K562 (cell line): ENCODE results near the gene SDC1. TPM values are rescaled to one million over a fixed set of nuclear protein-coding genes. Genes with fewer than 3 reads are reported as not detected.

ENCODE experiments used
- ARID2 ChIP-seq: fragments of 450-650 bp; IDR thresholded peaks from 2 replicates; pipeline ENCODE4 v1.6.1; 2017; ENCODE audit warnings: antibody characterized with exemption, mild to moderate bottlenecking
- FOXP4 ChIP-seq: sonication (generic); formaldehyde crosslinking; IDR thresholded peaks from 2 replicates; pipeline ENCODE4 v1.8.0; 2022; ENCODE audit warnings: mild to moderate bottlenecking, missing genetic modification reagents, borderline replicate concordance
- SMAD2 ChIP-seq: fragments of 150-350 bp; IDR thresholded peaks from 2 replicates; pipeline ENCODE4 v1.6.1; 2014; ENCODE audit warnings: low read depth, mild to moderate bottlenecking, low read length
- polyA plus RNA-seq, 8 experiments: library from polyadenylated mRNA; depleted of rRNA in 4 of 8; stranded (reverse) in 5 of 8; unstranded in 3 of 8; fragments of >200 nt; fragmentation: Nextera tagmentation in 2 of 8; fragmentation: Illumina TruSeq in 1 of 8; extraction: Ambion mirVana in 2 of 8; extraction: Trizol in 1 of 8; gene quantifications; 2 replicates each; pipeline versions ENCODE4 v1.2.1 to v1.2.3, GENCODE V29; 2011 to 2014; ENCODE audit warnings: inconsistent platforms in 1 of 8, missing spikeins in 1 of 8
- total RNA-seq, 7 experiments: library from RNA; depleted of rRNA in 6 of 7; stranded (reverse); fragments of >200 nt in 6 of 7; fragmentation: Illumina TruSeq in 2 of 7; extraction: Trizol in 2 of 7; gene quantifications; 2 replicates each; pipeline versions ENCODE4 v1.2.1 to v1.2.3, GENCODE V29; 2011 to 2021; ENCODE audit warnings: low replicate concordance in 1 of 7
- TF ChIP-seq, protein P1 (sequence below): fragments of 250-450 bp; sonication (Bioruptor Pico); IDR thresholded peaks from 2 replicates; pipeline ENCODE4 v1.6.1; 2021; ENCODE audit warnings: mild to moderate bottlenecking
- TF ChIP-seq, protein P2 (sequence below), 2 experiments: fragments of 450-650 bp in 1 of 2; sonication (generic) in 1 of 2; formaldehyde crosslinking in 1 of 2; IDR thresholded peaks; 2 replicates each; pipeline versions ENCODE4 v1.7.1 to v1.9.0; 2016 to 2022; ENCODE audit warnings: inconsistent platforms in 1 of 2, mild to moderate bottlenecking in 1 of 2, missing genetic modification reagents in 1 of 2
- TF ChIP-seq, protein P3 (sequence below): conservative IDR thresholded peaks from 2 replicates; pipeline ENCODE4 v1.6.1; 2011; ENCODE audit warnings: low read depth, mild to moderate bottlenecking, low read length; ENCODE audit not compliant: control insufficient read depth
- TF ChIP-seq, protein P4 (sequence below): fragments of 200-400 bp; formaldehyde crosslinking; IDR thresholded peaks from 2 replicates; pipeline ENCODE4 v1.6.1; 2017; ENCODE audit warnings: mild to moderate bottlenecking, low read depth, low read length, moderate library complexity

SDC1 gene
- total and polyA plus RNA-seq, 9 of the 15 experiments (the other 6 are each of a cell fraction or from before 2014, with no cell fraction given): 0.06 to 2.7 (median 0.49) TPM

DNA sequence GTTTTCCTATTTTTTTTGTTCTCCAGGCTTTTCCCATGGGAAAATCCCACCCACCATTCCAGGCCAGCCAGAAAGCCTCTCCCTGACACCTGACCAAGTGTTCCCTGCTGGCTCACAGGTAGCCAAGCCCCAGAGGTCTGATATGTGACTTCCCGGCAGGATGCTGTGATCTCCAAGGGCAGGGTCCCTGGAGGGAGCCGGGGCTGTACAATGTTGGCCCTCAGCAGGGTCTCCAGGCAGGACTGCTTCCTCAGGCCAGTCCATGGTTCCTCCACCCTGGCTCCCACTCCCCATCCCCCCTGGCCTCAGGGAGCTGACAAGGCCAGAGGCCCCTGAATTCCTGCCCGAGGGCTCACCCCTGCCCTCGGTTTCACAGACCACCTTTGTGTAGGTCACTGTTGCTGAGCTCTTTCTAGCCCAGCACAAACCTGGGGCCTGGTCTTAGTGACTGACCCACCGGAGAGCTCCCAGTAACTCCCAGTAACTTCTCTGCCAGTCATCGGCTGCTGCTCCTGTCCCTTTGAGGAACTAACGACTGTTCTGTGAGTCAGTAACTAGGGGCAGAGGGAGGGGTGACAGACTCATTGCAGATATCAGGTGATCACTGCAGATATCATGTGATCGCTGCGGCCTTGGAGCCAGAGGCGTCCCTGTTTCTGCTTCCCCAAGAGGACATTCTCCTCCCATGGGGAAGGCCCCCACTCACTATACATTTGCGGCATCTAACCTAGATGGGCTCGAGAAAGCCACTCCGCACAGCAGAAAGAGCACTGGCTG, 38.7 kb downstream of the SDC1 start (continued):
- TF ChIP-seq FOXP4 (no peak), ARID2 (no peak), SMAD2 (no peak)
- TF ChIP-seq, protein P1, sequence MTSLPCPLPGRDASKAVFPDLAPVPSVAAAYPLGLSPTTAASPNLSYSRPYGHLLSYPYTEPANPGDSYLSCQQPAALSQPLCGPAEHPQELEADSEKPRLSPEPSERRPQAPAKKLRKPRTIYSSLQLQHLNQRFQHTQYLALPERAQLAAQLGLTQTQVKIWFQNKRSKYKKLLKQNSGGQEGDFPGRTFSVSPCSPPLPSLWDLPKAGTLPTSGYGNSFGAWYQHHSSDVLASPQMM (CRISPR knock-in tag): no peak
- TF ChIP-seq, protein P2, sequence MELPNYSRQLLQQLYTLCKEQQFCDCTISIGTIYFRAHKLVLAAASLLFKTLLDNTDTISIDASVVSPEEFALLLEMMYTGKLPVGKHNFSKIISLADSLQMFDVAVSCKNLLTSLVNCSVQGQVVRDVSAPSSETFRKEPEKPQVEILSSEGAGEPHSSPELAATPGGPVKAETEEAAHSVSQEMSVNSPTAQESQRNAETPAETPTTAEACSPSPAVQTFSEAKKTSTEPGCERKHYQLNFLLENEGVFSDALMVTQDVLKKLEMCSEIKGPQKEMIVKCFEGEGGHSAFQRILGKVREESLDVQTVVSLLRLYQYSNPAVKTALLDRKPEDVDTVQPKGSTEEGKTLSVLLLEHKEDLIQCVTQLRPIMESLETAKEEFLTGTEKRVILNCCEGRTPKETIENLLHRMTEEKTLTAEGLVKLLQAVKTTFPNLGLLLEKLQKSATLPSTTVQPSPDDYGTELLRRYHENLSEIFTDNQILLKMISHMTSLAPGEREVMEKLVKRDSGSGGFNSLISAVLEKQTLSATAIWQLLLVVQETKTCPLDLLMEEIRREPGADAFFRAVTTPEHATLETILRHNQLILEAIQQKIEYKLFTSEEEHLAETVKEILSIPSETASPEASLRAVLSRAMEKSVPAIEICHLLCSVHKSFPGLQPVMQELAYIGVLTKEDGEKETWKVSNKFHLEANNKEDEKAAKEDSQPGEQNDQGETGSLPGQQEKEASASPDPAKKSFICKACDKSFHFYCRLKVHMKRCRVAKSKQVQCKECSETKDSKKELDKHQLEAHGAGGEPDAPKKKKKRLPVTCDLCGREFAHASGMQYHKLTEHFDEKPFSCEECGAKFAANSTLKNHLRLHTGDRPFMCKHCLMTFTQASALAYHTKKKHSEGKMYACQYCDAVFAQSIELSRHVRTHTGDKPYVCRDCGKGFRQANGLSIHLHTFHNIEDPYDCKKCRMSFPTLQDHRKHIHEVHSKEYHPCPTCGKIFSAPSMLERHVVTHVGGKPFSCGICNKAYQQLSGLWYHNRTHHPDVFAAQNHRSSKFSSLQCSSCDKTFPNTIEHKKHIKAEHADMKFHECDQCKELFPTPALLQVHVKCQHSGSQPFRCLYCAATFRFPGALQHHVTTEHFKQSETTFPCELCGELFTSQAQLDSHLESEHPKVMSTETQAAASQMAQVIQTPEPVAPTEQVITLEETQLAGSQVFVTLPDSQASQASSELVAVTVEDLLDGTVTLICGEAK (IDR thresholded peaks at IDR 0.05): no peak
- TF ChIP-seq, protein P2 (CRISPR knock-in tag; IDR thresholded peaks at IDR 0.05): no peak
- TF ChIP-seq, protein P3, sequence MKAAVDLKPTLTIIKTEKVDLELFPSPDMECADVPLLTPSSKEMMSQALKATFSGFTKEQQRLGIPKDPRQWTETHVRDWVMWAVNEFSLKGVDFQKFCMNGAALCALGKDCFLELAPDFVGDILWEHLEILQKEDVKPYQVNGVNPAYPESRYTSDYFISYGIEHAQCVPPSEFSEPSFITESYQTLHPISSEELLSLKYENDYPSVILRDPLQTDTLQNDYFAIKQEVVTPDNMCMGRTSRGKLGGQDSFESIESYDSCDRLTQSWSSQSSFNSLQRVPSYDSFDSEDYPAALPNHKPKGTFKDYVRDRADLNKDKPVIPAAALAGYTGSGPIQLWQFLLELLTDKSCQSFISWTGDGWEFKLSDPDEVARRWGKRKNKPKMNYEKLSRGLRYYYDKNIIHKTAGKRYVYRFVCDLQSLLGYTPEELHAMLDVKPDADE: no peak
- TF ChIP-seq, protein P4, sequence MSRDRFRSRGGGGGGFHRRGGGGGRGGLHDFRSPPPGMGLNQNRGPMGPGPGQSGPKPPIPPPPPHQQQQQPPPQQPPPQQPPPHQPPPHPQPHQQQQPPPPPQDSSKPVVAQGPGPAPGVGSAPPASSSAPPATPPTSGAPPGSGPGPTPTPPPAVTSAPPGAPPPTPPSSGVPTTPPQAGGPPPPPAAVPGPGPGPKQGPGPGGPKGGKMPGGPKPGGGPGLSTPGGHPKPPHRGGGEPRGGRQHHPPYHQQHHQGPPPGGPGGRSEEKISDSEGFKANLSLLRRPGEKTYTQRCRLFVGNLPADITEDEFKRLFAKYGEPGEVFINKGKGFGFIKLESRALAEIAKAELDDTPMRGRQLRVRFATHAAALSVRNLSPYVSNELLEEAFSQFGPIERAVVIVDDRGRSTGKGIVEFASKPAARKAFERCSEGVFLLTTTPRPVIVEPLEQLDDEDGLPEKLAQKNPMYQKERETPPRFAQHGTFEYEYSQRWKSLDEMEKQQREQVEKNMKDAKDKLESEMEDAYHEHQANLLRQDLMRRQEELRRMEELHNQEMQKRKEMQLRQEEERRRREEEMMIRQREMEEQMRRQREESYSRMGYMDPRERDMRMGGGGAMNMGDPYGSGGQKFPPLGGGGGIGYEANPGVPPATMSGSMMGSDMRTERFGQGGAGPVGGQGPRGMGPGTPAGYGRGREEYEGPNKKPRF: no peak
